Retinal pigment epithelial cell (primary cell): ENCODE results near the gene IFITM1.

Source experiments
- DNase-seq: peaks from one replicate; pipeline ENCODE4 v3.0.0-alpha.2; 2010; ENCODE audit warnings: low read depth
- H3K4me3 ChIP-seq: 2 replicates; pipeline ENCODE4 v1.5.1; 2011; ENCODE audit warnings: mild to moderate bottlenecking, low read length, control low read depth, moderate library complexity
- CTCF ChIP-seq: conservative IDR thresholded peaks from 2 replicates; pipeline ENCODE4 v1.5.1; 2011; ENCODE audit warnings: low read depth, low read length, control low read depth, inconsistent platforms

The IFITM1 gene

GRCh38 chr11:352456-353031, 38.7 kb downstream of the IFITM1 start:
- DNase-seq, result no peak
- no peak overlapping the region for H3K4me3 ChIP-seq
- no peak for TF ChIP-seq CTCF

GRCh38 chr11:353179-353873, 39.5 kb downstream of the IFITM1 start:
- no peak overlapping the region for H3K4me3 ChIP-seq
- no peak for TF ChIP-seq CTCF
- no peak for DNase-seq

GRCh38 chr11:355581-356458, 42.0 kb downstream of the IFITM1 start:
- DNase-seq, result peak; percentile 59
- TF ChIP-seq CTCF, result peak; percentile 1
- H3K4me3 ChIP-seq, result peak overlapping the region; percentile 27

- no peak overlapping the region for H3K4me3 ChIP-seq
- no peak for TF ChIP-seq CTCF
- DNase-seq, result no peak
Measured at GRCh38 chr11:356610-357009, 42.8 kb downstream of the IFITM1 start.

GRCh38 chr11:357582-357981, 43.7 kb downstream of the IFITM1 start:
- DNase-seq, result no peak
- no peak overlapping the region for H3K4me3 ChIP-seq
- TF ChIP-seq CTCF, result no peak

GRCh38 chr11:358129-358800, 44.4 kb downstream of the IFITM1 start:
- DNase-seq, result no peak
- no peak overlapping the region for H3K4me3 ChIP-seq
- no peak for TF ChIP-seq CTCF
